Spleen (tissue), 11 donors: Measurements from ENCODE around the gene LPGAT1. TPM values are rescaled to one million over a fixed set of nuclear protein-coding genes. Genes with fewer than 3 reads are reported as not detected.
A peak's percentile ranks its signal among the peaks of the same experiment; 100 is the strongest.

Experiments used
- DNase-seq: peaks from one replicate; pipeline ENCODE4 v3.0.0-alpha.2; 2020
- H3K27ac ChIP-seq, 8 donors: fragments of 200-600 bp; sonication (generic) in 7 of 8; 1 replicate in 4 of 8; 2 replicates in 4 of 8; pipeline versions ENCODE4 v1.5.0 to v1.8.0; 2016 to 2021; ENCODE audit warnings: inconsistent platforms in 4 of 8, mild to moderate bottlenecking in 4 of 8, moderate library complexity in 1 of 8
- H3K27me3 ChIP-seq, 7 donors: fragments of 200-600 bp; sonication (generic) in 6 of 7; replicated peaks in 1 of 7; 1 replicate in 4 of 7; 2 replicates in 3 of 7; pipeline versions ENCODE4 v1.5.0 to v1.8.0; 2016 to 2021; ENCODE audit warnings: inconsistent platforms in 3 of 7, mild to moderate bottlenecking in 1 of 7
- H3K36me3 ChIP-seq, 6 donors: fragments of 200-600 bp; sonication (generic) in 5 of 6; 1 replicate in 4 of 6; 2 replicates in 2 of 6; pipeline versions ENCODE4 v1.5.0 to v1.8.0; 2016 to 2021; ENCODE audit warnings: inconsistent platforms in 2 of 6
- H3K4me1 ChIP-seq, 6 donors: fragments of 200-600 bp; sonication (generic) in 5 of 6; 1 replicate in 3 of 6; 2 replicates in 3 of 6; pipeline versions ENCODE4 v1.5.0 to v1.8.0; 2016 to 2021; ENCODE audit warnings: inconsistent platforms in 3 of 6
- H3K4me3 ChIP-seq, 8 donors: fragments of 200-600 bp; sonication (generic) in 7 of 8; 1 replicate in 4 of 8; 2 replicates in 4 of 8; pipeline versions ENCODE4 v1.5.0 to v1.8.0; 2016 to 2021; ENCODE audit warnings: inconsistent platforms in 4 of 8, mild to moderate bottlenecking in 4 of 8, moderate library complexity in 2 of 8
- H3K9me3 ChIP-seq, 8 donors: fragments of 200-600 bp; sonication (generic) in 7 of 8; 1 replicate in 4 of 8; 2 replicates in 4 of 8; pipeline versions ENCODE4 v1.5.0 to v1.8.0; 2016 to 2021; ENCODE audit warnings: inconsistent platforms in 4 of 8
- POLR2A ChIP-seq, 3 donors: fragments of 450-650 bp; IDR thresholded peaks; one replicate each; pipeline ENCODE4 v1.5.1; 2017; ENCODE audit warnings: antibody characterized with exemption in 3 of 3, mild to moderate bottlenecking in 1 of 3
- POLR2AphosphoS5 ChIP-seq, 3 donors: sonication (generic); formaldehyde crosslinking; IDR thresholded peaks; one replicate each; pipeline ENCODE4 v1.5.1; 2017; ENCODE audit warnings: antibody characterized with exemption in 3 of 3
- WGBS, 5 donors: extraction: QIAGEN DNeasy Blood & Tissue Kit in 3 of 5; methylation state at CpG; one replicate each; pipeline versions ENCODE4 v1.1.5 to v1.1.7; 2013 to 2018; 5-methylcytosine and 5-hydroxymethylcytosine counted together
- intact Hi-C: fragments of 100-400 bp; cut with DNase I; formaldehyde crosslinking; loops from one replicate; pipeline ENCODE4 v1.15.0; 2023; ENCODE audit warnings: low total_unique reads
- polyA plus RNA-seq, 3 donors: library from polyadenylated mRNA; stranded (reverse); fragments of 200-250 nt; gene quantifications; one replicate each; pipeline ENCODE4 v1.2.1, GENCODE V29; 2013
- total RNA-seq, 7 donors: library from RNA; depleted of rRNA in 3 of 7; stranded (reverse); fragments of >200 nt in 3 of 7; fragmentation: NEBNext Ultra II Directional in 4 of 7; extraction: Animal tissue kit (Norgen Biotek cat#: 25700) in 4 of 7; gene quantifications; one replicate each; pipeline versions ENCODE4 v1.1.0 to v1.2.1, GENCODE V29; 2016 to 2021
- TF ChIP-seq, protein P1 (sequence below), 11 experiments: fragments of 200-600 bp in 7 of 11; fragments of 450-650 bp in 4 of 11; sonication (generic) in 4 of 11; IDR thresholded peaks in 8 of 11; conservative IDR thresholded peaks in 3 of 11; 1 replicate in 7 of 11; 2 replicates in 4 of 11; pipeline versions ENCODE4 v1.4.0 to v1.8.0; 2016 to 2021; ENCODE audit warnings: antibody characterized with exemption in 11 of 11, inconsistent platforms in 4 of 11, mild to moderate bottlenecking in 1 of 11
- donor health status: healthy with polysubstance abuse.
- donor health status: DM: no; HTN: no; CAD: no; lungs with moderate emphysema.
- donor health status: DM: no; HTN: no; CAD: no.
- donor health status: Bipolar disorder and iron deficiency.
- donor health status: healthy.
- donor health status: DM: no; HTN: no; CAD: no.
- donor health status: DM: yes; HTN: yes; CAD: no.

LPGAT1 gene
- total and polyA plus RNA-seq, 10 donors = 8.8 to 80.6 (median 60.7) TPM

- intact Hi-C loops = no loop called here
- peaks cover 0 to 9% (median 0%) of the 10 kb centered on the region in 8 donors for H3K9me3 ChIP-seq
- peaks cover 0 to 58% (median 15%) of the 10 kb centered on the region in 6 donors for H3K4me1 ChIP-seq
- WGBS, 5 donors = 37 to 84% (median 69%) methylated on average over 2 of the region's 2 CpGs
- H3K27ac ChIP-seq = peak overlapping the region in 3 of 8 donors; percentile 28 to 56 (median 30)
- H3K36me3 ChIP-seq = peaks cover 0 to 75% (median 11%) of the 10 kb centered on the region in 6 donors
- H3K27me3 ChIP-seq = no peaks in the 10 kb centered on the region
- no peak for DNase-seq
- no peak overlapping the region for H3K4me3 ChIP-seq
- TF ChIP-seq POLR2A (IDR thresholded peaks at IDR 0.05) = no peak
- TF ChIP-seq, protein P1, sequence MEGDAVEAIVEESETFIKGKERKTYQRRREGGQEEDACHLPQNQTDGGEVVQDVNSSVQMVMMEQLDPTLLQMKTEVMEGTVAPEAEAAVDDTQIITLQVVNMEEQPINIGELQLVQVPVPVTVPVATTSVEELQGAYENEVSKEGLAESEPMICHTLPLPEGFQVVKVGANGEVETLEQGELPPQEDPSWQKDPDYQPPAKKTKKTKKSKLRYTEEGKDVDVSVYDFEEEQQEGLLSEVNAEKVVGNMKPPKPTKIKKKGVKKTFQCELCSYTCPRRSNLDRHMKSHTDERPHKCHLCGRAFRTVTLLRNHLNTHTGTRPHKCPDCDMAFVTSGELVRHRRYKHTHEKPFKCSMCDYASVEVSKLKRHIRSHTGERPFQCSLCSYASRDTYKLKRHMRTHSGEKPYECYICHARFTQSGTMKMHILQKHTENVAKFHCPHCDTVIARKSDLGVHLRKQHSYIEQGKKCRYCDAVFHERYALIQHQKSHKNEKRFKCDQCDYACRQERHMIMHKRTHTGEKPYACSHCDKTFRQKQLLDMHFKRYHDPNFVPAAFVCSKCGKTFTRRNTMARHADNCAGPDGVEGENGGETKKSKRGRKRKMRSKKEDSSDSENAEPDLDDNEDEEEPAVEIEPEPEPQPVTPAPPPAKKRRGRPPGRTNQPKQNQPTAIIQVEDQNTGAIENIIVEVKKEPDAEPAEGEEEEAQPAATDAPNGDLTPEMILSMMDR (IDR thresholded peaks at IDR 0.05 in 8 of 11, conservative IDR thresholded peaks at IDR 0.05 in 3 of 11) = no peak
Observed at GRCh38 chr1:211811848-211812247, 18.7 kb downstream of the LPGAT1 start.

DNA sequence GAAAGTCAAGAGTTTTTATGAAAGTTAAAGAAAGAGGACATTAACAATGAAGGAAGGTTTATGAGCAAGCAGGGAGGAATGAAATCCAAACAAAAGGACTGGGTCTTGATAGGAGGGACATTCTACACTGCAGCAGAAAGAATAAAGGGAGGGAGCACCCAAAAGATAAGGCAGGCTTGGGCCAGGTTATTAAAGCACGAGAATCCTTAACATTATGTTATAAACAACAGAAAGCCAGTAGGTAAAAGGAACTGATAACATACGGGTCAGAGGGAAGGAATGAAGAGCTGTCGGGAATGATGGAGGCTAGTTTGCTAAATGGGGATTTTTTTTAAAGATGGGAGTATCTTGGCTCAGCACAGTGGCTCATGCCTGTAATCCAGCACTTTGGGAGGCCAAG, 19.4 kb downstream of the LPGAT1 start:
- WGBS, 5 donors = 88 to 94% (median 90%) methylated on average over 3 of the region's 3 CpGs
- TF ChIP-seq, protein P1 (IDR thresholded peaks at IDR 0.05 in 8 of 11, conservative IDR thresholded peaks at IDR 0.05 in 3 of 11) = no peak
- no peak for TF ChIP-seq POLR2A (IDR thresholded peaks at IDR 0.05)
- no peak for TF ChIP-seq POLR2AphosphoS5 (IDR thresholded peaks at IDR 0.05)
- DNase-seq = no peak

DNA sequence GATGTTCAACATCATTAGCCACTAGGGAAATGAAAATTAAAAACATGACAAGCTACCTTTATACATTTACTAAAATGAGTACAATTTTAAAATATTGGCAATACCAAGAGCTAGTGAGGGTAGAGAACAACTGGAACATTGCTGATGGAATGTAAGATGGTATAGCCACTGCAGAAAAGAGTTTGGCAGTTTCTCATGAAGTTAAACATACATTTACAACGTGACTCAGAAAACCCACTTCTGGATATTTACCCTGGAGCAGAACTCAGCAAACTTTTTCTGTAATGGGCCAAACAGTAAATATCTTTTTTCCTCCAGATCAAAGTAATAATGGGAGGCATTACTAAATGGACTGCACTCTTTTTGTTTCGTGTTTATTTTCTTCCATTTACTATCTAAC, 22.1 kb downstream of the LPGAT1 start:
- no peak overlapping the region for H3K4me3 ChIP-seq
- peaks cover 0 to 87% (median 15%) of the 10 kb centered on the region in 6 donors for H3K36me3 ChIP-seq
- H3K27me3 ChIP-seq = no peaks in the 10 kb centered on the region
- peaks cover 0 to 12% (median 0%) of the 10 kb centered on the region in 8 donors for H3K9me3 ChIP-seq
- intact Hi-C loops = no loop called here
- no peak overlapping the region for H3K27ac ChIP-seq
- 91 to 96% (median 95%) methylated on average over 2 of the region's 2 CpGs for WGBS, 5 donors
- TF ChIP-seq, protein P1 (IDR thresholded peaks at IDR 0.05 in 8 of 11, conservative IDR thresholded peaks at IDR 0.05 in 3 of 11) = no peak
- TF ChIP-seq POLR2AphosphoS5 (IDR thresholded peaks at IDR 0.05) (no peak), POLR2A (IDR thresholded peaks at IDR 0.05) (no peak)
- peaks cover 0 to 24% (median 2%) of the 10 kb centered on the region in 6 donors for H3K4me1 ChIP-seq
- no peak for DNase-seq

More for the DNA sequence above, 19.4 kb downstream of the LPGAT1 start:
- Histone ChIP-seq H3K27ac (peak overlapping the region in 3 of 8 donors; percentile 28 to 56 (median 30)), H3K27me3 (no peaks in the 10 kb centered on the region), H3K4me1 (peaks cover 0 to 51% (median 12%) of the 10 kb centered on the region in 6 donors), H3K36me3 (peaks cover 0 to 82% (median 11%) of the 10 kb centered on the region in 6 donors), H3K4me3 (no peak overlapping the region), H3K9me3 (peaks cover 0 to 9% (median 0%) of the 10 kb centered on the region in 8 donors)
- intact Hi-C loops = no loop called here

DNA sequence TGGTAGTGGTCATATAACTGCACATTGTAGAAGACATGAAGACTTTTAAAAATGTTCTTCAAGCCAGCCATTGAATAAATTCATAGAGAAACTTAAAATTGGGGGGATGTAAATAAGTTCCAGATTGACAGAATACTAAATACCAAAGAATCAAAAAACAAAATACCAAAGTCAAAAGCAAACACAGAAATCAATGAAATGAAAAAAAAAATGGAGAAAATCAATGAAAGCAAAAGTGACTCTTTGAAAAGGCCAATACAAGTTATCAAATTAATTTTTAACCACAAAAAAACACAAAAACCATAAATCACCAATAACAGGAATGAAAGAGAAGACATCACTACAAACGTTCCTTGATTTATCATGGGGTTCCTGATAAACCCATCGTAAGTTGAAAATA, 25.6 kb downstream of the LPGAT1 start:
- intact Hi-C loops = no loop called here
- Histone ChIP-seq H3K4me1 (no peaks in the 10 kb centered on the region), H3K36me3 (peaks cover 0 to 76% (median 7%) of the 10 kb centered on the region in 6 donors), H3K4me3 (no peak overlapping the region), H3K9me3 (peaks cover 0 to 22% (median 4%) of the 10 kb centered on the region in 8 donors), H3K27me3 (no peaks in the 10 kb centered on the region), H3K27ac (no peak overlapping the region)
- TF ChIP-seq, protein P1 (IDR thresholded peaks at IDR 0.05 in 8 of 11, conservative IDR thresholded peaks at IDR 0.05 in 3 of 11) = no peak
- no peak for TF ChIP-seq POLR2AphosphoS5 (IDR thresholded peaks at IDR 0.05)
- no peak for TF ChIP-seq POLR2A (IDR thresholded peaks at IDR 0.05)
- WGBS, 5 donors = 85 to 93% (median 90%) methylated on average over 2 of the region's 2 CpGs
- no peak for DNase-seq
